Activated T-helper 2 cell treated with anti-CD3 and anti-CD28 coated beads, Interferon-gamma antibody, Interleukin-2, Interleukin-4, amounts not matched to agents 10 μg/mL and 5 μg/mL and 100 μg/mL, durations not matched to agents 14 hours and 24 hours and 36 hours (primary cell): ENCODE data around the gene AOPEP. TPM values are rescaled to one million over a fixed set of nuclear protein-coding genes. Genes with fewer than 3 reads are reported as not detected.

Experiments used
- DNase-seq: peaks from one replicate; pipeline ENCODE4 v3.0.0; 2021; ENCODE audit warnings: low spot score
- H3K27ac Mint-ChIP-seq: one replicate; pipeline ENCODE4 v1.8.0; 2021; ENCODE audit warnings: mixed read lengths
- H3K27me3 Mint-ChIP-seq: one replicate; pipeline ENCODE4 v1.8.0; 2021; ENCODE audit warnings: low read depth, mixed read lengths
- H3K36me3 Mint-ChIP-seq: one replicate; pipeline ENCODE4 v1.8.0; 2021; ENCODE audit warnings: low read depth, mixed read lengths
- H3K4me1 Mint-ChIP-seq: one replicate; pipeline ENCODE4 v1.8.0; 2021; ENCODE audit warnings: low read depth, mixed read lengths
- H3K4me3 Mint-ChIP-seq: one replicate; pipeline ENCODE4 v1.8.0; 2021; ENCODE audit warnings: low read depth, mild to moderate bottlenecking, moderate library complexity, mixed read lengths
- H3K9me3 Mint-ChIP-seq: one replicate; pipeline ENCODE4 v1.8.0; 2021; ENCODE audit warnings: mixed read lengths
- intact Hi-C: fragments of 100-400 bp; cut with micrococcal nuclease; formaldehyde crosslinking; loops from one replicate; pipeline ENCODE4 v1.15.1; 2023
- total RNA-seq: library from RNA; stranded (reverse); gene quantifications from 2 replicates; pipeline ENCODE4 v1.2.3, GENCODE V29; 2022

AOPEP gene
- total RNA-seq, 1 donor from 2014 or later, result 24.6 TPM

DNA sequence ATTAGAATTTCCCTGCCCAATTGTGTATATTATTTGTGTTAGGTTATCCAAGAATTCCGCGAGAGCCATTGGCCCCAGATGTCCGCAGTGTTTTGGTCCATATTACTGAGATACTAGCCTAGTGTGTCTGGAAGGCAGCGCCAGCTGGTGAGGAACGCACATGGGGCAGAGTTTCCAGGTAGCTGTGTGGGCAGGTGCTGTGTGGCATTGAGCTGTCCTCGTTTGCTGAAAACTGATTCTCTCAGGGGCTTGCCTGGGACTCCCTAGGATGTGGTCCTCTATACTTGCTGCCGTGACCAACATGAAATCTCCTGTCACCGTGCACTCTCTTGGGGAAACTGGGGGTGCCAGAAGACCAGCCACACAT is 302.3 kb downstream of the AOPEP start:
- Mint-ChIP-seq H3K9me3 (no peaks in the 10 kb centered on the region), H3K27me3 (no peaks in the 10 kb centered on the region)
- intact Hi-C loops, result no loop called here

DNA sequence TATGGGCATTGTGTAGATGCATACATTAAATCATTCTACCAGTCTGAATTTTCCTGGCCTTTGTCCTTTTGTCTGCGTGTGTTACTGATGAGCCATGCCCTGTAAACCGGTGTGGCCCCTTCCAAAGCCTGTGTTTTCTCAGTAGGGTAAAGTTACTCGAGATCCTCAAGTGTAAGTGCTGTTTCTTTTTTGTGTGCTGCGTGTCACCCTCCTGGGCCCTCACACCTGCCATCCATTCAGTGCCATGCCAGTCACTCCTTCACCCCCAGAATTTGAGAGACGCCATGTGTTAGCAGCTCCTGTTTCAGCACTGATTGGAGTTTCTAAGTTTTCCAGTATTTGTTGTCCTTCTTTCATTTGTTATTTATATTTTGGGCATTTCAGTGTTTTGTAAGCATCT is 302.8 kb downstream of the AOPEP start:
- Mint-ChIP-seq H3K4me3 (no peak overlapping the region), H3K4me1 (peaks cover 6% of the 10 kb centered on the region), H3K9me3 (no peaks in the 10 kb centered on the region), H3K27me3 (no peaks in the 10 kb centered on the region), H3K27ac (no peak overlapping the region), H3K36me3 (no peaks in the 10 kb centered on the region)
- intact Hi-C loops, result no loop called here
- DNase-seq, result no peak

More for the DNA sequence above, 302.3 kb downstream of the AOPEP start:
- H3K27ac Mint-ChIP-seq, result no peak overlapping the region
- no peak overlapping the region for H3K4me3 Mint-ChIP-seq
- H3K36me3 Mint-ChIP-seq, result no peaks in the 10 kb centered on the region
- H3K4me1 Mint-ChIP-seq, result peaks cover 6% of the 10 kb centered on the region
- no peak for DNase-seq

DNA sequence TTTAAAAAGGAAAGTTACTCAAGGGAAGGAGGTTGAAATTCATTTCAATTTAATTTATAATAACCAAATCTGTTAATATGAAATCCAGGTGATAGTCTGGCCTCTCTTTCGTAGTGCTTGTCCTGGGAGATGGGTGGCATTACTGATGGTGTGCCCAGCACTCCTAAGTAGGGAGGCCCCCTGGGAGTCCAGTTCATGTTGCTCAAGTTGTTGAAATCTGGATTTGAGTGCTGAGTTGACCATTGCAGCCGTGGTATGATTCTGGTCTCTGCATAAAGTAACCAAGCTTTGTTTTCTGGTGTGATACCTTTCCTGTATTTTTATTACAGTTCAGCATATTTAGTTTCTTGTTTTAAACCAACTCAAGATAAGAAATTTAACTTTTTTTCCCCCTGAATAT is 303.2 kb downstream of the AOPEP start:
- H3K4me3 Mint-ChIP-seq, result no peak overlapping the region
- no peaks in the 10 kb centered on the region for H3K9me3 Mint-ChIP-seq
- DNase-seq, result no peak
- peaks cover 3% of the 10 kb centered on the region for H3K36me3 Mint-ChIP-seq
- H3K27me3 Mint-ChIP-seq, result no peaks in the 10 kb centered on the region
- H3K4me1 Mint-ChIP-seq, result peaks cover 6% of the 10 kb centered on the region
- H3K27ac Mint-ChIP-seq, result no peak overlapping the region
- intact Hi-C loops, result no loop called here

DNA sequence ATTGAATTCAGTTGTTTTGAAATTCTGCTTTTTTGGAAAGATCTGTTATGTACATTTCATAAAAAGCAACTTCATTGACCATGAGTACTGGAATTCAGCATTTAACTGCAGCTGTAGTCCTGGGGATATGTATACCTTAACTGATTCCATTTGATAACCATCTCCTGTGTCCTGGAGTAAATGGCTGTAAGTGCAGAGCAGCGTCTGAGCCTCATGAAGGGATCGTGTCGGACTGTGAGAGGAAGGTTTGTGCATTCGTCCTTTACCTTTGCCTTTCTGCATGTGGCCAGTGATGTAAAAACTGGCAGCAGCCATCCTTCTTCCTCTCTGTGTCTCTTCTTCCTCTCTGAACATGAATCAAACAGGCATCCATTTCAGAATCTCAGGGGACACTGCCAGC is 303.8 kb downstream of the AOPEP start:
- no peaks in the 10 kb centered on the region for H3K9me3 Mint-ChIP-seq
- no peak overlapping the region for H3K4me3 Mint-ChIP-seq
- no peaks in the 10 kb centered on the region for H3K27me3 Mint-ChIP-seq
- H3K4me1 Mint-ChIP-seq, result peaks cover 6% of the 10 kb centered on the region
- H3K36me3 Mint-ChIP-seq, result peaks cover 3% of the 10 kb centered on the region
- intact Hi-C loops, result no loop called here
- H3K27ac Mint-ChIP-seq, result no peak overlapping the region
- no peak for DNase-seq

DNA sequence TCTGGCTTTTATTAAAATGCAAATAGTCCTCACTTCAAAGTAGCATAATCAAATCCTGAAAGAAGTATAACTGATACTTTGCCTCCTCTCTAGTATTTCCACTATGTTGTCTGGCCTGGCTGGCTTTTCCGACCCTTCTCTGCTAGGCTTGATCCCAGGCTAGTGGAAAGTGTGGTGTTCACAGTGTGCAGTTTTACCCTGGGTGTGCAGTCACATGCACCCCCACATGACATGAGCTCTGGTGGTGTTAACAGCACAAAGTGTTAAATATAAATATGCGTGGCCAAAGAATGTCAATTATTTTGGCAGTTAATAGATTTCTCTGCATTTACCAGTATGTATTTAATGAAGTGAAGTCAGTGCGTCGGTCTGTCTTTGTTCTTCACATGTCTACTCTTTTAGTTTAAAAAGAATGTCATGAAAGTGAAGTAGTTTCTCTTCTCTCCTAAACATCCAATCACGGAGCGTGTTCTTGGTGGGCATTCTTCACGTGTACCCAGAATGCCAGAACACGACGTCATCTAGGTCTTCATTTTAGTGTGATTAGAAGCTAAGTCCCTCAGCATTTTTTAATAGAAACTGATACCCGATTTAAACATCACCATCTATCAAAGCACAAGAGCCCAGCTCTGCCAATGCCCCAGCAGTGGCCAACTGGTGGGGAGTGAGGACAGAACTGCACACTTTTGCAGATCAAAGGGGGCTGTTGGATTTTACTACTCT is 304.6 kb downstream of the AOPEP start:
- intact Hi-C loops, result no loop called here
- no peaks in the 10 kb centered on the region for H3K9me3 Mint-ChIP-seq
- peaks cover 3% of the 10 kb centered on the region for H3K36me3 Mint-ChIP-seq
- no peak for DNase-seq
- peaks cover 6% of the 10 kb centered on the region for H3K4me1 Mint-ChIP-seq
- H3K27ac Mint-ChIP-seq, result no peak overlapping the region
- H3K27me3 Mint-ChIP-seq, result no peaks in the 10 kb centered on the region
- H3K4me3 Mint-ChIP-seq, result no peak overlapping the region

DNA sequence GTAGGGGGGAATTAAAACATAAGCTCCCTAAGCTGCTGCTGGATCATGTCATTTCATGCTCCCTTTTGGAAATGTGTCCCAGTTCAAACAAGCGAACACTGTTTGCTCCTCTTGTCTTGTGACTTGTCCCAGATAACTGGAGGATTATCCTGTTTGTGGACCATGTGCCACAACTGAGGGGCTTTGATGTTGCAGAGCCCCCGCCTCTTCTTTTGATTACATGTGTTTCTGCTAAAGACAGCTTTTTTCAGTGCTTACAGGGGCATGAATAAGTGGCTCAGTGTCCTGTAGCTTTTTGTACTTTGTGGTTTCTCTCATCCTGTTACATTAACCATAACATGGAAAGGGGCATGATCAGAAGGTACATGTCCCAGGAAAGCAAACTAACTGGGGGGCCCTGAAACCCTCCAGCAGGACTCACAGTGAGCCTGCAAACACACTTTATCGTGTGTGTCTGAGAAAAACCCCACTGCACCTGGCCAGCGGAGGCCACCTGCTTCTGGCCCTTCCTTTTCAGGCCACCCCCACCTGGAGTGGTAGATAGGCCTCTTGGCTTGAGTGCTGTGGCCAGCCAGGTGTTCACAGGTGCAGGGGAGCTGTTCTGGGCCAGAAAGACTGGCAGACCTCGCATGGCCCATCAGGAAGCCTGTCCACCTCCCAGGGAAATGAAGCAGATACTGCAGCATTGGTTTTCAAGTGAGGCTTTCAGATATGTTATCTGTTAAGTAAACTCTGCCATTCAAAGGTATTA is 305.4 kb downstream of the AOPEP start:
- intact Hi-C loops, result no loop called here
- Mint-ChIP-seq H3K36me3 (peaks cover 7% of the 10 kb centered on the region), H3K4me3 (no peak overlapping the region), H3K27ac (no peak overlapping the region), H3K9me3 (no peaks in the 10 kb centered on the region), H3K4me1 (peaks cover 6% of the 10 kb centered on the region), H3K27me3 (no peaks in the 10 kb centered on the region)
- no peak for DNase-seq

DNA sequence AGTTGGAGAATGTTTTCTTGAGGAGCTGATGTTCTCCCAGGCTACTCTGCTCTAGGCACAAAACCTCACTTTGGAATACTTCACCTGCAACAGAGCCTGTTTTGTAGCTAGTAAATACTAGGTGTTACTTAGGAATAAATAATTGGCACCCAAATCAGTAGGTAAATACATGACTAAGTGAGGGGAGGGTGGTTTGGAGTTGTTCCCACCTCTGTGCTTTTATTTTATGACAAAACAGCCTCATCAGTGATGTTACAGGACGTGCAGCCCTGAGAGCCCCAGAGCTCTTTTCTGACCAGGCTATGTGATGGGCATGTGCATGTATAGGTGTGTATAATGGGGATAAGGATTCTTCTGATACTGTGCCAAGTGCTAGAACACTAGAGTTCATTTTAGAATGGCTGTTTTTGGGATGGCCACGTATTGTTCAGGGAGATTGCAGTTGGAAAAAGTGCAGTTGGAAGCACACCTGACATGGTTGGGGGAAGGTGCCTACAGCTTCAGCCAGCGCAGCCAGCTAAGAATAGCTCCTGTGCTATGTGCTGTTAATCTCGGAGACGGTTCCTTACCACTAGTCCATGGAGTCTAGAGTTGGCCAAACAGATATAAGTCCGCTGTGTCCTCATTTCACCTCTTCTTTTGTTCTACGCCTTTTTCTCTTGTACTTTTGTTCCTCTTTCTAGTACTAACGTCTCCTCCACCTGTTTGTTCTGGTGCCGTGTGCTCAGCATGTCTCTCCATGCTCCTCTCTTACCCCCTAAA is 306.3 kb downstream of the AOPEP start:
- Mint-ChIP-seq H3K36me3 (peaks cover 7% of the 10 kb centered on the region), H3K9me3 (no peaks in the 10 kb centered on the region), H3K27ac (no peak overlapping the region), H3K27me3 (no peaks in the 10 kb centered on the region), H3K4me3 (no peak overlapping the region), H3K4me1 (peaks cover 6% of the 10 kb centered on the region)
- no peak for DNase-seq
- intact Hi-C loops, result no loop called here

DNA sequence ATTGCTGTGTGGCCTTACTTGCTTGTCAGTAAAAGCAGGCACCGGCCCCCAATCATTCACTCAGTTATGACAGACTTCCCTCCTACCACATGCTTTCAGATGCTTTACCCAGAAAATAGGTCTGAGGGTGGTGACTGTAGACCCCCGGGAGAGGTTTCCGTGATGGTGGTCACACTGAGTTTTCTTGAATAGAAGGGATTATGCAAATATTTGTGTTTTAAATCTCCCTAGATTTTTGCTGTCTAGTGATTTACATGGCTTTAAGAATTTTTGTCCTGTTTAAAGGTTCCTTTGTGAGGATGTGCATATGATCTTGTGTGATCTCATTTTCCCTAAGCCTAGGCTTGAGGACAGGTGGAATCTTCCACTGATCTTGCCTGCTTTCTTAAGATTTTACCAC is 309.3 kb downstream of the AOPEP start:
- no peak for DNase-seq
- Mint-ChIP-seq H3K36me3 (peaks cover 7% of the 10 kb centered on the region), H3K27ac (no peak overlapping the region), H3K9me3 (no peaks in the 10 kb centered on the region), H3K27me3 (no peaks in the 10 kb centered on the region), H3K4me1 (peaks cover 6% of the 10 kb centered on the region), H3K4me3 (no peak overlapping the region)
- intact Hi-C loops, result no loop called here

DNA sequence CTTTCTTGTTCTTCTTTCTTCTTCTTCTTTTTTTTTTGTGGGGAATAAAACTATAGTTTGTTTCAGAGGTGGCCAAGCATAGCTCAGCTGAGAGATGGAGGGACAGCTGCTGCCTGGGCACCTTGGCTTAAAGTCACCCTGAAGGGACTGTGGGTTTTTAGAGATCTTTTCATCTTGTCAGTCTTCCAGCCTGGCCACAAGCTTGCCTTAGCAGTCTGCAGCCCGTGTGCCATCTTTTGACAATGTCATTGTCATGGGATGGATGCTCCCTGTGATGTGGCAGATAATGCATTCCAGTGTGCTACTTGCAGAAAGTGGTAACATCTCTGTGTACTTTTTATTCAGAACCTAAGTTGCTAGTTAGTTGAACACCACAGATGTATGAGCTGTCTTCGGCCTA is 310.2 kb downstream of the AOPEP start:
- peaks cover 7% of the 10 kb centered on the region for H3K36me3 Mint-ChIP-seq
- no peak for DNase-seq
- no peaks in the 10 kb centered on the region for H3K9me3 Mint-ChIP-seq
- H3K27ac Mint-ChIP-seq, result no peak overlapping the region
- H3K4me3 Mint-ChIP-seq, result no peak overlapping the region
- intact Hi-C loops, result no loop called here
- H3K27me3 Mint-ChIP-seq, result no peaks in the 10 kb centered on the region
- H3K4me1 Mint-ChIP-seq, result peaks cover 4% of the 10 kb centered on the region

DNA sequence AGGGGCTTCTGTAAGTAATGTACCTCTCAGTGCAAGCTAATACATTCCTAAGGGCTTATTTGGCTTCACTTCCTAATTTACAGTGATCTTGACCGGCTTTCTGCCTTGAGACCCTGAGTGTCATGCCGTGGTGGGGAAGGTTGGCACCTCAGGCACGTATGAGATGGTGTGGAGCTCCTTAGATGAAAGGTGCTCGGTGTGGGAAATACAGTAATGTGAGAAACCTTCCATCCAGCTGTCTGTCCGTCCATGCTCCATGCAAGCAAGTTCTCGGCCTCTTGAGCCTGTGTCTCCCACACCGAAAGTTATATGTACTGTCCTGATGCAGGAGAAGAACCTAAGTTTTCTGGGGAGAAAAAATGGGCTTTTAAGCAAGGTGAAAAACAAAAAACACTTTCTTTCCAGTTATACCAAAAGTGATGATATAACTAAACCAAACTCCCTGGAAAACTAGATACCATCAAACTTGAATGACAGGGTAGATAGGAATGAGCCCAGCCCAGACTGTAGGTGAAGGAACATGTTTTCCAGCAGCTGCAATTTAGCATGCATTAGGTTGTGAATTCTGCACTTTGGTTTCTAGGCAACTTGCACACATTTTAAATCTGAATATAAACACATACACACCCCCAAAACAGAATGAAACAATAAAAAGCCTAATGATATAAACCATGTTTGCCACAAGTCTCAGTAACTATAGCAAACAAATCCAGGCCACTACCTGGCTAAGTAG is 311.5 kb downstream of the AOPEP start:
- Mint-ChIP-seq H3K4me3 (no peak overlapping the region), H3K27me3 (no peaks in the 10 kb centered on the region), H3K36me3 (peaks cover 7% of the 10 kb centered on the region), H3K9me3 (no peaks in the 10 kb centered on the region), H3K27ac (no peak overlapping the region), H3K4me1 (peaks cover 3% of the 10 kb centered on the region)
- intact Hi-C loops, result no loop called here
- DNase-seq, result no peak

DNA sequence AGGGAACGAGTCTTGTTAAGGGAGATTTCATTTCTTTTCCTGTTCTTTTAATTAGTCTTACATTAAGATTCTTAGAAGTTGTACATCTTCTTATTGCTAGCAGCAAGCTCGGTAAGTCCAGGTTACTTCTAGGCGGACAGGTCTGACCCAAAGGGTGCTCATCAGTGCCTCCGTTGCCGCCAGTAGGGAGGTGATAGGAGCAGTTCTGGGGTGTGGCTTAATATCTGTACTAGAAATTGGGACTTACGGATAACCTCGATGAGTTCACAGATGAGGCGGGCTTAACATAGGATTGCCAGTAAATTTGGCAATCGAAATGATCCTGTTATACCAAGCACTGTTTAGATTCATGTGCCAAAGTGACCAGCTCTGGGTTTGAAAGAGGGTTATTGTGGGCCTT is 312.2 kb downstream of the AOPEP start:
- Mint-ChIP-seq H3K4me3 (no peak overlapping the region), H3K9me3 (no peaks in the 10 kb centered on the region), H3K36me3 (peaks cover 7% of the 10 kb centered on the region), H3K27ac (no peak overlapping the region), H3K27me3 (no peaks in the 10 kb centered on the region), H3K4me1 (no peaks in the 10 kb centered on the region)
- intact Hi-C loops, result no loop called here
- DNase-seq, result no peak

DNA sequence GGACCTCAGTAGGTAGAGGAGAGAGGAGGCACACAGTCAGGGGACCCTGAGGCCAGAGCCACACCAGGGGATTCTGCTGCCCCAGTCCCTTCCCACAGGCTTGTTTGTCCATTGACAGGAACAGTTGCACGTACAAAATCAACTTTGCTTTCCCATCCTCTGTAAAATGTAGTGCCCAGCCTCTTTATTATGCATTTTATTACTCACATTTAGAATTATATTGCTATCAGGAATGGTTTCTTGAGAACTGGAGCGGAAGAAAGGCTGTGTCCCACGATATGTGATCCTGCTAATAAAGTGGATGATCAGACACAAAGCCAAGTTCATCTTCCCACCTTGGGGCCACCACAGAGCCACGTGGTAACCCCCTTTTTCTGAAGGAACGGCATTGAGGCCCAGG is 313.6 kb downstream of the AOPEP start:
- no peak overlapping the region for H3K27ac Mint-ChIP-seq
- intact Hi-C loops, result no loop called here
- no peak for DNase-seq
- no peaks in the 10 kb centered on the region for H3K9me3 Mint-ChIP-seq
- H3K4me1 Mint-ChIP-seq, result no peaks in the 10 kb centered on the region
- H3K27me3 Mint-ChIP-seq, result no peaks in the 10 kb centered on the region
- H3K36me3 Mint-ChIP-seq, result peaks cover 4% of the 10 kb centered on the region
- no peak overlapping the region for H3K4me3 Mint-ChIP-seq
